Spleen (tissue), 7 donors: ENCODE measurements around the gene RCC2.

ENCODE experiments used
- CTCF ChIP-seq, 11 experiments: fragments of 200-600 bp in 7 of 11; fragments of 450-650 bp in 4 of 11; sonication (generic) in 4 of 11; IDR thresholded peaks in 8 of 11; conservative IDR thresholded peaks in 3 of 11; 1 replicate in 7 of 11; 2 replicates in 4 of 11; pipeline versions ENCODE4 v1.4.0 to v1.8.0; 2016 to 2021; ENCODE audit warnings: antibody characterized with exemption in 11 of 11, inconsistent platforms in 4 of 11, mild to moderate bottlenecking in 1 of 11
- POLR2A ChIP-seq, 3 donors: fragments of 450-650 bp; IDR thresholded peaks; one replicate each; pipeline ENCODE4 v1.5.1; 2017; ENCODE audit warnings: antibody characterized with exemption in 3 of 3, mild to moderate bottlenecking in 1 of 3
- donor health status: DM: no; HTN: no; CAD: no; lungs with moderate emphysema.
- donor health status: DM: no; HTN: no; CAD: no.
- donor health status: DM: no; HTN: no; CAD: no.

GRCh38 chr1:17363351-17363750, 76.1 kb downstream of the RCC2 start:
- TF ChIP-seq POLR2A (IDR thresholded peaks at IDR 0.05) (no peak), CTCF (IDR thresholded peaks at IDR 0.05 in 8 of 11, conservative IDR thresholded peaks at IDR 0.05 in 3 of 11) (no peak)
